H9 (cell line): ENCODE results near the gene UBN1. TPM values are rescaled to one million over a fixed set of nuclear protein-coding genes. Genes with fewer than 3 reads are reported as not detected.
A peak's percentile ranks its signal among the peaks of the same experiment; 100 is the strongest.

Source experiments
- DNase-seq: peaks from one replicate; pipeline ENCODE4 v3.0.0-alpha.2; 2017
- H2AFZ ChIP-seq: one replicate; pipeline ENCODE4 v1.6.1; 2013; ENCODE audit warnings: mild to moderate bottlenecking, low read length, control low read depth, moderate library complexity
- H2AK5ac ChIP-seq: 2 replicates; pipeline ENCODE4 v1.6.1; 2013; ENCODE audit warnings: low read length, control low read depth, mixed read lengths; ENCODE audit not compliant: insufficient read length
- H2BK120ac ChIP-seq: one replicate; pipeline ENCODE4 v1.6.1; 2013; ENCODE audit warnings: low read depth, mild to moderate bottlenecking, low read length, control low read depth, inconsistent platforms; ENCODE audit not compliant: poor library complexity, severe bottlenecking
- H2BK12ac ChIP-seq: 2 replicates; pipeline ENCODE4 v1.6.1; 2013; ENCODE audit warnings: low read length, control low read depth, mixed read lengths, low read depth; ENCODE audit not compliant: insufficient read length
- H2BK15ac ChIP-seq: 2 replicates; pipeline ENCODE4 v1.6.1; 2013; ENCODE audit warnings: low read depth, low read length, control low read depth
- H2BK20ac ChIP-seq: one replicate; pipeline ENCODE4 v1.6.1; 2013; ENCODE audit warnings: low read depth, mild to moderate bottlenecking, low read length, control low read depth, inconsistent platforms; ENCODE audit not compliant: poor library complexity, severe bottlenecking
- H2BK5ac ChIP-seq: 2 replicates; pipeline ENCODE4 v1.6.1; 2013; ENCODE audit warnings: low read length, control low read depth, mixed read lengths; ENCODE audit not compliant: insufficient read length
- H3K14ac ChIP-seq: 2 replicates; pipeline ENCODE4 v1.6.1; 2013; ENCODE audit warnings: low read length, control low read depth; ENCODE audit not compliant: insufficient read depth
- H3K18ac ChIP-seq: 2 replicates; pipeline ENCODE4 v1.6.1; 2013; ENCODE audit warnings: low read depth, mild to moderate bottlenecking, mixed read lengths, low read length, control low read depth; ENCODE audit not compliant: insufficient read length
- H3K23ac ChIP-seq: 2 replicates; pipeline ENCODE4 v1.6.1; 2013; ENCODE audit warnings: low read length, control low read depth, mixed read lengths, low read depth; ENCODE audit not compliant: insufficient read length
- H3K23me2 ChIP-seq: 2 replicates; pipeline ENCODE4 v1.6.1; 2013; ENCODE audit warnings: low read depth, mild to moderate bottlenecking, mixed read lengths, low read length, control low read depth; ENCODE audit not compliant: insufficient read length, poor library complexity, severe bottlenecking
- H3K27ac ChIP-seq: 2 replicates; pipeline ENCODE4 v1.5.1; 2013; ENCODE audit warnings: low read length, control low read depth, mixed read lengths, low read depth; ENCODE audit not compliant: insufficient read length
- H3K27me3 ChIP-seq: 2 replicates; pipeline ENCODE4 v1.6.1; 2013; ENCODE audit warnings: low read length, control low read depth, inconsistent platforms; ENCODE audit not compliant: insufficient read depth
- H3K4ac ChIP-seq: 2 replicates; pipeline ENCODE4 v1.6.1; 2013; ENCODE audit warnings: low read depth, mild to moderate bottlenecking, control low read depth, inconsistent platforms, low read length, moderate library complexity
- H3K4me1 ChIP-seq: 2 replicates; pipeline ENCODE4 v1.6.1; 2013; ENCODE audit warnings: low read length, control low read depth, inconsistent platforms; ENCODE audit not compliant: insufficient read depth
- H3K4me2 ChIP-seq: 2 replicates; pipeline ENCODE4 v1.6.1; 2013; ENCODE audit warnings: low read length, control low read depth, mixed read lengths; ENCODE audit not compliant: insufficient read length, insufficient read depth
- H3K56ac ChIP-seq: 2 replicates; pipeline ENCODE4 v1.6.1; 2013; ENCODE audit warnings: low read depth, mild to moderate bottlenecking, mixed read lengths, low read length, control low read depth; ENCODE audit not compliant: insufficient read length
- H3K79me1 ChIP-seq: 2 replicates; pipeline ENCODE4 v1.6.1; 2013; ENCODE audit warnings: low read depth, mild to moderate bottlenecking, moderate library complexity, low read length, control low read depth, inconsistent platforms; ENCODE audit not compliant: insufficient read depth, poor library complexity, severe bottlenecking
- H3K79me2 ChIP-seq: 2 replicates; pipeline ENCODE4 v1.6.1; 2013; ENCODE audit warnings: low read length, control low read depth, inconsistent platforms; ENCODE audit not compliant: insufficient read depth
- H3K9ac ChIP-seq: 2 replicates; pipeline ENCODE4 v1.6.1; 2013; ENCODE audit warnings: low read length, control low read depth, mixed read lengths; ENCODE audit not compliant: insufficient read length; ENCODE audit errors: extremely low read depth
- H3K9me3 ChIP-seq: one replicate; pipeline ENCODE4 v1.6.1; 2013; ENCODE audit warnings: low read depth, low read length, inconsistent platforms; ENCODE audit not compliant: control insufficient read depth
- H3T11ph ChIP-seq: one replicate; pipeline ENCODE4 v1.6.1; 2013; ENCODE audit warnings: mild to moderate bottlenecking, low read length, control low read depth, inconsistent platforms
- H4K20me1 ChIP-seq: one replicate; pipeline ENCODE4 v1.6.1; 2013; ENCODE audit not compliant: control insufficient read depth, insufficient read length, insufficient read depth
- H4K5ac ChIP-seq: 2 replicates; pipeline ENCODE4 v1.6.1; 2013; ENCODE audit warnings: low read depth, mild to moderate bottlenecking, mixed read lengths, low read length, control low read depth; ENCODE audit not compliant: insufficient read length
- H4K8ac ChIP-seq: replicated peaks from 2 replicates; pipeline ENCODE4 v1.6.1; 2013; ENCODE audit warnings: low read length, control low read depth, mixed read lengths, low read depth; ENCODE audit not compliant: insufficient read length
- H4K91ac ChIP-seq: 2 replicates; pipeline ENCODE4 v1.6.1; 2013; ENCODE audit warnings: low read depth, mild to moderate bottlenecking, moderate library complexity, mixed read lengths, low read length, control low read depth; ENCODE audit not compliant: insufficient read length
- H3K27ac Mint-ChIP-seq, 3 experiments: 2 replicates in 2 of 3; 3 replicates in 1 of 3; pipeline ENCODE4 v1.8.0; 2020 to 2021; ENCODE audit warnings: mixed read lengths in 3 of 3, mild to moderate bottlenecking in 1 of 3, moderate library complexity in 1 of 3
- H3K27me3 Mint-ChIP-seq: 2 replicates; pipeline ENCODE4 v1.8.0; 2021; ENCODE audit warnings: low read depth, mild to moderate bottlenecking, moderate library complexity, mixed read lengths
- H3K36me3 Mint-ChIP-seq, 3 experiments: 2 replicates in 2 of 3; 3 replicates in 1 of 3; pipeline ENCODE4 v1.8.0; 2020 to 2021; ENCODE audit warnings: low read depth in 3 of 3, mixed read lengths in 3 of 3; ENCODE audit not compliant: insufficient read depth in 1 of 3
- H3K4me1 Mint-ChIP-seq, 2 experiments: 2 replicates each; pipeline ENCODE4 v1.8.0; 2020; ENCODE audit warnings: mixed read lengths in 2 of 2
- H3K4me3 Mint-ChIP-seq, 2 experiments: 2 replicates in 1 of 2; 3 replicates in 1 of 2; pipeline ENCODE4 v1.8.0; 2020 to 2021; ENCODE audit warnings: mild to moderate bottlenecking in 2 of 2, mixed read lengths in 2 of 2, moderate library complexity in 1 of 2
- H3K9me3 Mint-ChIP-seq, 2 experiments: 2 replicates in 1 of 2; 3 replicates in 1 of 2; pipeline ENCODE4 v1.8.0; 2020; ENCODE audit warnings: mild to moderate bottlenecking in 2 of 2, mixed read lengths in 2 of 2, moderate library complexity in 1 of 2
- CTCF ChIP-seq: fragments of 200-600 bp; sonication (generic); conservative IDR thresholded peaks from 3 replicates; pipeline ENCODE4 v1.8.0; 2021; ENCODE audit warnings: antibody characterized with exemption, mild to moderate bottlenecking
- WGBS: extraction: QIAGEN DNeasy Blood & Tissue Kit; methylation state at CpG from one replicate; pipeline ENCODE4 v1.1.7; 2013; ENCODE audit warnings: missing lambda C conversion rate, low lambda C conversion rate, mixed read lengths; ENCODE audit not compliant: insufficient read length; ENCODE audit errors: extremely low coverage; 5-methylcytosine and 5-hydroxymethylcytosine counted together
- total RNA-seq: library from RNA; stranded (reverse); gene quantifications from 2 replicates; pipeline ENCODE4 v1.2.1, GENCODE V29; 2021

UBN1 gene
- total RNA-seq, 1 experiment from 2014 or later: 55.2 TPM

- no peak overlapping the region for H2BK5ac ChIP-seq
- no peaks in the 10 kb centered on the region for H3K27me3 Mint-ChIP-seq
- H3K4me3 Mint-ChIP-seq: no peak overlapping the region
- TF ChIP-seq CTCF: no peak
- H3K4me2 ChIP-seq: no peak overlapping the region
- peaks cover 9 to 70% (median 53%) of the 10 kb centered on the region in 3 experiments for H3K36me3 Mint-ChIP-seq
- no peak overlapping the region for H3K4ac ChIP-seq
- WGBS: no CpG with 5 or more reads among the region's 16 CpGs
- no peak overlapping the region for H4K91ac ChIP-seq
- H3K27ac Mint-ChIP-seq: peak overlapping the region in 2 of 3 experiments; percentile 24 to 73; a peak in 1 of 7 replicates
- no peak overlapping the region for H3K27ac ChIP-seq
- no peak overlapping the region for H2AFZ ChIP-seq
- no peaks in the 10 kb centered on the region for H3K79me1 ChIP-seq
- no peaks in the 10 kb centered on the region for H3K23me2 ChIP-seq
- H3K9ac ChIP-seq: no peak overlapping the region
- H2BK20ac ChIP-seq: no peak overlapping the region
- no peaks in the 10 kb centered on the region for H3K27me3 ChIP-seq
- no peak for DNase-seq
- no peak overlapping the region for H2BK120ac ChIP-seq
- no peaks in the 10 kb centered on the region for H3K9me3 Mint-ChIP-seq
- no peaks in the 10 kb centered on the region for H4K20me1 ChIP-seq
- no peak overlapping the region for H3K23ac ChIP-seq
- H3K9me3 ChIP-seq: no peaks in the 10 kb centered on the region
- H4K5ac ChIP-seq: no peak overlapping the region
- no peak overlapping the region for H3T11ph ChIP-seq
- no peak overlapping the region for H2AK5ac ChIP-seq
- no peak overlapping the region for H2BK15ac ChIP-seq
- H3K79me2 ChIP-seq: no peaks in the 10 kb centered on the region
- no peak overlapping the region for H3K56ac ChIP-seq
- H3K4me1 ChIP-seq: no peaks in the 10 kb centered on the region
- no peak overlapping the region for H2BK12ac ChIP-seq
- no peak overlapping the region for H3K14ac ChIP-seq
- H3K18ac ChIP-seq: no peak overlapping the region
- H4K8ac ChIP-seq: no peak overlapping the region
- H3K4me1 Mint-ChIP-seq: no peaks in the 10 kb centered on the region
These were observed 43.4 kb downstream of the UBN1 start for GRCh38 chr16:4890686-4891085.
